GM12801 (cell line): Measurements from ENCODE around the gene NSRP1.

Experiments used
- TF ChIP-seq, protein P1 (sequence below): IDR thresholded peaks from one replicate; pipeline ENCODE4 v1.5.1; 2011; ENCODE audit warnings: control low read depth; ENCODE audit not compliant: insufficient read length; ENCODE audit errors: extremely low read depth

NSRP1 gene

DNA sequence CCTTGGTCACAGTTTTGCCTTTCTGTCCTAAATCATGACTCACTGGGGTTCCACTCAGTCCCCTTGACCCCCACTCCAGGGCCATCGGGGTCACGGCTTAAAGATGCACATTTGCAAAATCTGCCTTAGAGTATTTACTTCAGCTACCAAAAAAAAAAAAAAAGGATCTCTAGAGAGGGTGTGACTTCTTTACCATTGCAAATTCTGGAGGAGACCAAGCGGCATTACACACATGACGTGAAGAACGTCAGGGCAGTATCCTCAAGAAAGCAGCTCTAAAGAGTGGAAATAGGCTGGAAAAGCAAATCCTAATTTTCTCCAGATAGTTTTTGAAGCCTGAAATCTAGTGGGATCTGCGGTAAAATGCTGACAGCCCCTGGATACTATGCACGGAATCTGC is 93.3 kb downstream of the NSRP1 start:
- TF ChIP-seq, protein P1, sequence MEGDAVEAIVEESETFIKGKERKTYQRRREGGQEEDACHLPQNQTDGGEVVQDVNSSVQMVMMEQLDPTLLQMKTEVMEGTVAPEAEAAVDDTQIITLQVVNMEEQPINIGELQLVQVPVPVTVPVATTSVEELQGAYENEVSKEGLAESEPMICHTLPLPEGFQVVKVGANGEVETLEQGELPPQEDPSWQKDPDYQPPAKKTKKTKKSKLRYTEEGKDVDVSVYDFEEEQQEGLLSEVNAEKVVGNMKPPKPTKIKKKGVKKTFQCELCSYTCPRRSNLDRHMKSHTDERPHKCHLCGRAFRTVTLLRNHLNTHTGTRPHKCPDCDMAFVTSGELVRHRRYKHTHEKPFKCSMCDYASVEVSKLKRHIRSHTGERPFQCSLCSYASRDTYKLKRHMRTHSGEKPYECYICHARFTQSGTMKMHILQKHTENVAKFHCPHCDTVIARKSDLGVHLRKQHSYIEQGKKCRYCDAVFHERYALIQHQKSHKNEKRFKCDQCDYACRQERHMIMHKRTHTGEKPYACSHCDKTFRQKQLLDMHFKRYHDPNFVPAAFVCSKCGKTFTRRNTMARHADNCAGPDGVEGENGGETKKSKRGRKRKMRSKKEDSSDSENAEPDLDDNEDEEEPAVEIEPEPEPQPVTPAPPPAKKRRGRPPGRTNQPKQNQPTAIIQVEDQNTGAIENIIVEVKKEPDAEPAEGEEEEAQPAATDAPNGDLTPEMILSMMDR: no peak

DNA sequence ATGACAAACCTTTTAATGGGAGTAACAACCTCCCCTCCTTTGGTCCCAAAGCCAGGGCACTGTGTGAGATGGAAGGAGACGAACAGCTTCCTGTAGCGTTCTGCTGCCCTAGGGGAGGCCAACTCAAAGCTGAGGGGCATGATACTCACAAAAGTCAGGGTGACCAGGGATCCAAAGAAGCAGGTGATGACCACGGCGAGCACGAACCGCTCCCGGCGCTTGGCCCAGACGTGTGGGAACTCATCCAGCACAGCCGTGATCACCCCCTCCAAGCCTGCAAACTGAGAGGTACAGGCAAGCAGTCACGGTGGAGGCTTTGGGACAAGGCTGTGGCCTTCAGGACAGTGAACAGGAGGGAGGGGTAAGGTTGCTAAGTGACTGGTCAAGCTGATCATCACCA is 93.8 kb downstream of the NSRP1 start:
- TF ChIP-seq, protein P1: no peak

DNA sequence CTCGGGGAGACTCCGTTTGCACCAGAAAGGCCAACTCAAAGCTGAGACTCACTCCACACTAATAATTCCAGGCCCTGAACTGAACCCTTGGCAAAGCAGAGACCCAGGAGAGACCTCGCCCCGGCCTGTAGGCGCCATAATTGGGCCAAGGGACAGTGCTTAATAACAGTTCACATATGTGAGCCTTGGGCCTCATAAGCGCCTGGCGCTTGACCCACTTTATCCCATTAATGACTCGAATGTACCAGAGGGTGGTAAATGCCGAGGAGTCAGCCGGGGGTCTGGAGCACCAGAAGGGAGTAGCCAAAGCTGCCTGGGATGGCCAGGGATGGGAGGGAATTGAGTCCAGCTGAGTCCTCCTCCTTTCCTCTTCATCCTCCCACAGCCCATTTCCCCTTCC is 94.3 kb downstream of the NSRP1 start:
- TF ChIP-seq, protein P1: no peak

DNA sequence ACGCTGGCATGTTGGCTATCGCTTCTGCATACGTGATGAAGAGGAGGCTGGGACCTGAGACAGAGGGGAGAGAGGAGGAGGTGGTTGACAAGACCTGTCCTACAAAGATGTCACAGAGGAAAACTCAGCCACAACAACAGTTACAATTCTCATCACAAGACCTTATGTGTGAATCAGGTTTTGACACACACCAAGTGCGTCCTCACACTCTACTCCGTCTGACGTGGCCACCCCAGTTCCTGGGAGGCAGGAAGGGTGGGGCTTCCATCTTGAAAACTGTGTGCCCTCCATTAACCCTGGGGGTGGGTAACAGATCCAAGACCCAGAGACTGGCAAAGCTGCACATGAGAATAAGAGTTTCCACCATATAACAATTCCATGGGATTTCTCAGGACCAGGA is 94.8 kb downstream of the NSRP1 start:
- TF ChIP-seq, protein P1: no peak

DNA sequence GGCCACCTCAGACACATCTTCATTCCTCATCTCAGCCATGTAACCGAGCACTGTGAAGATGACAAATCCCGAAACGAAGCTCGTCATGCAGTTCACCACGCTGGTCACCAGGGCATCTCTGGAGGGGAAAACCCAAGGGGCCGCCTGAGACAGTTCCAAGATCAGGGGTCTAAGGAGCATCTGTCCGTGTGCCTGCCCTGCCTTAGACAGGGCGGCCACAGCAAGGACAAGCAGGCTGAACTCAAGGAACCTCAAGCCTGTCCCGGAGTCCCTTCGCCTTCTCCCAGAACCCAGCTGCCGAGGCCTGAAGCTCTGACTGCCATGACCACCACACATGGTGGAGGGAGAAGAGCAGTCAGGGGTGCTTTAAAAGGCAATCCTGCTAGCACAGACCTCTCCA is 96.1 kb downstream of the NSRP1 start:
- TF ChIP-seq, protein P1: no peak

DNA sequence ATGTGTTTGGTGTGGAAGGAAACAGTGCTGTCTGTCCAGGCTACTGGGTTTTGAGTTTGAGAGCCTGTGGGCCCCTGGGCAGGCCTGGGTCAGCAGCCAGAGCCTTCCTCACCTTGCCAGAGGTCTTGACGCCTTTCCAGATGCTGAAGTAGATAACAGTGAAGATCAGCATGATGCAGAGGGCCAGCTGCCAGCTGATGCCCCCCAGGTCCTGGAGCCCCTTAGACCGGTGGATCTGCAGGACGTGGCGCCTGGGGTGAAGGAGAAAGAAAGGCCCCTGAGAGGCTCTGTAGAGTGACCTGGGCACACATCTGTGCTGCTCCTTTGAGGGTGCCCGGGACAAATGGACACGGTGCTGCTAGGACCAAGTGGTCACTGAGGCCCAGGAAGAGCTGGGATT is 100.4 kb downstream of the NSRP1 start:
- TF ChIP-seq, protein P1: no peak

DNA sequence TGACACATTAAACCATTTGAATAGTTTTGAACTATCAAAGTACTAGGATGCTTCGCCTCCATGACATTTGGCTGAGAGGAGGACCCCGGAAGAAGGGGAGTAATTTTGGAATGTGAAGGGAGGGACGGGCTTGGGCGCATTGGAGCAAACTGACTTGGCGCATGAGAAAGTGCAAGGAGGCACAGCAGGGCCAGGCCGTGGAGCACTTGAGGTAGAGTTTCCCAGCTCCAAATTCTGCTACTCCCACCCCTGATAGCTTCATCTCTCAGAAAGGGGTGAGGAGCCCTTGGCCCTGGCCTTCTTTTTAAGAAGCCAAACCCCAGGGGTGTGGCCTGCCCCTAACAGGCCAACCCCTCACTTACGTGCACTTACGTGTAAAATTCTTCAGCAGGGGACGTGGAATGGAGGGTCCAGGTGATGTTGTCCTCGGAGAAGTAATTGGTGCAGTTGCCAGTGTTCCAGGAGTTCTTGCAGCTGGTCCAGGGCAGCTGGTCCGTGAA is 101.2 kb downstream of the NSRP1 start:
- TF ChIP-seq, protein P1: no peak

DNA sequence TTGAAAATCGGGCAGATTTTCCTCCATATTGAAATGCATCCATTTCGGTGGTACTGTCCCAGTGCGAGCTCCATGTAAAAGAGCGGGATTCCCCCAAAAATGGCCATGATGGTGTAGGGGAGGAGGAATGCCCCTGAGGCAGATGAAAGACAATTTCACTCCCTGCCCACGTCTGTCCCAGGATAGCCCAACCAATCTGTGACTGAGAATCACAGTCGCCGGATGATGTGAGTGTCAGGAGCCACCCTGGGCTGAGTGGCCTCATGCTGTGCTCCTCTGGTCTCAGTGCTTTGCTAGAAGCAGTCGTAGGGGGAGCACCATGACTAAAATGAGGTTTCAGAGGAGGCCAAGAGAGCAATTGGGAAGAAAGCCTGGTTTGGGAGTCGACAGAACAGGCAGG is 102.2 kb downstream of the NSRP1 start:
- TF ChIP-seq, protein P1: no peak
